Hematopoietic multipotent progenitor cell treated with erythropoietin and hydrocortisone succinate and interleukin-3 and kit ligand, for 17 days (in vitro differentiated cells): Measurements from ENCODE around the gene PRRX2.
A peak's percentile ranks its signal among the peaks of the same experiment; 100 is the strongest.

Source experiments
- DNase-seq: peaks from one replicate; pipeline ENCODE4 v3.0.0-alpha.2; 2015; ENCODE audit warnings: low spot score

Gene PRRX2

GRCh38 chr9:129709438-129710168 lies 44.2 kb downstream of the PRRX2 start:
- DNase-seq, result no peak

GRCh38 chr9:129710169-129710453 lies 44.7 kb downstream of the PRRX2 start:
- DNase-seq, result no peak

GRCh38 chr9:129712634-129713401 lies 47.4 kb downstream of the PRRX2 start:
- DNase-seq, result no peak

GRCh38 chr9:129713402-129713679 lies 47.9 kb downstream of the PRRX2 start:
- DNase-seq, result no peak

- no peak for DNase-seq
Measured at GRCh38 chr9:129714511-129715061, 49.1 kb downstream of the PRRX2 start.

- DNase-seq, result no peak
Measured at GRCh38 chr9:129716091-129716490, 50.6 kb downstream of the PRRX2 start.

- no peak for DNase-seq
Measured at GRCh38 chr9:129717991-129718390, 52.5 kb downstream of the PRRX2 start.

- DNase-seq, result no peak
Measured at GRCh38 chr9:129718647-129719046, 53.2 kb downstream of the PRRX2 start.

GRCh38 chr9:129719135-129719534 lies 53.7 kb downstream of the PRRX2 start:
- no peak for DNase-seq

- DNase-seq, result no peak
Measured at GRCh38 chr9:129720181-129720864, 54.9 kb downstream of the PRRX2 start.

GRCh38 chr9:129720865-129721545 lies 55.6 kb downstream of the PRRX2 start:
- DNase-seq, result no peak

- no peak for DNase-seq
Measured at GRCh38 chr9:129722913-129723312, 57.5 kb downstream of the PRRX2 start.

GRCh38 chr9:129724456-129725190 lies 59.2 kb downstream of the PRRX2 start:
- no peak for DNase-seq

- DNase-seq, result no peak
Measured at GRCh38 chr9:129725795-129726251, 60.4 kb downstream of the PRRX2 start.

GRCh38 chr9:129726322-129727160 lies 61.1 kb downstream of the PRRX2 start:
- DNase-seq, result peak; percentile 78

GRCh38 chr9:129728744-129729143 lies 63.3 kb downstream of the PRRX2 start:
- no peak for DNase-seq

GRCh38 chr9:129731477-129732085 lies 66.1 kb downstream of the PRRX2 start:
- no peak for DNase-seq

- no peak for DNase-seq
Measured at GRCh38 chr9:129732100-129732499, 66.7 kb downstream of the PRRX2 start.

- DNase-seq, result no peak
Measured at GRCh38 chr9:129732946-129733631, 67.6 kb downstream of the PRRX2 start.

GRCh38 chr9:129733632-129733953 lies 68.1 kb downstream of the PRRX2 start:
- DNase-seq, result no peak
